ENCODE results near the gene SIN3B. TPM values are rescaled to one million over a fixed set of nuclear protein-coding genes. Genes with fewer than 3 reads are reported as not detected.

The SIN3B gene
- total and polyA plus RNA-seq, 2 of the 13 experiments (the other 11 are each of a cell fraction or from before 2014, with no cell fraction given), result 12.9 to 25.7 TPM

- TF ChIP-seq BCL3 (CRISPR knock-in tag; IDR thresholded peaks at IDR 0.05), result no peak
- no peak for TF ChIP-seq ZNF766 (CRISPR knock-in tag; IDR thresholded peaks at IDR 0.05; ENCODE audit: borderline replicate concordance)
- no peak for TF ChIP-seq HDAC1 (CRISPR knock-in tag; IDR thresholded peaks at IDR 0.05)
- no peak for TF ChIP-seq HINFP (CRISPR knock-in tag; IDR thresholded peaks at IDR 0.05; ENCODE audit: low read depth)
- TF ChIP-seq KMT2A (CRISPR knock-in tag; IDR thresholded peaks at IDR 0.05), result no peak
- no peak for TF ChIP-seq ZNF331 (CRISPR knock-in tag; IDR thresholded peaks at IDR 0.05)
- no peak for TF ChIP-seq CEBPG (CRISPR knock-in tag; IDR thresholded peaks at IDR 0.05)
- no peak for TF ChIP-seq ZBTB1 (CRISPR knock-in tag; IDR thresholded peaks at IDR 0.05; ENCODE audit: borderline replicate concordance)
- TF ChIP-seq RAD51 (IDR thresholded peaks at IDR 0.05; ENCODE audit: borderline replicate concordance), result no peak
Observed at GRCh38 chr19:16820056-16820455, 9.1 kb upstream of the SIN3B start (continued).

- Histone ChIP-seq H4K20me1 (ENCODE audit: insufficient read depth, low read length) (no peaks in the 10 kb centered on the region), H3K9me3 (ENCODE audit: low read length) (no peaks in the 10 kb centered on the region), H3K4me1 (ENCODE audit: insufficient read depth, low read length) (0 out of 2 replicates have a peak, but pooled peaks cover 15% of the 10 kb centered on the region), H3K36me3 (replicated peaks in 1 of 2; ENCODE audit: control insufficient read depth in 1 of 2, insufficient read depth in 2 of 2, low read length in 2 of 2) (no peaks in the 10 kb centered on the region), H3K9ac (ENCODE audit: insufficient read depth, low read depth, low read length) (no peak overlapping the region), H3K4me2 (ENCODE audit: low read depth, low read length) (no peak overlapping the region), H3K79me2 (ENCODE audit: insufficient read depth, low read length) (no peaks in the 10 kb centered on the region), H2AFZ (ENCODE audit: low read length) (no peak overlapping the region), H3K27ac (ENCODE audit: extremely low read length, insufficient read depth, low read length) (no peak overlapping the region), H3K27me3 (ENCODE audit: control insufficient read depth in 1 of 2, insufficient read depth in 2 of 2, low read length in 2 of 2) (no peaks in the 10 kb centered on the region; a peak in 1 of 5 replicates), H3K4me3 (replicated peaks in 1 of 3; ENCODE audit: insufficient read depth in 1 of 3, low read depth in 2 of 3, low read length in 3 of 3) (no peak overlapping the region)
- WGBS (ENCODE audit: low lambda C conversion rate), result 38% methylated on average over 7 of the region's 7 CpGs
- no TSS peak for BruUV-seq (replicated peaks)
- ChIA-PET POLR2A (interaction anchor here (0.7 kb wide), 1 partner anchor 356 kb away, joined by 3 read pairs; no protein-coding TSS in a partner anchor), CTCF (ENCODE audit: low intra/inter-chr PET ratio, low total read pairs) (no interaction called here)
- intact Hi-C loops (cut with micrococcal nuclease; ENCODE audit: unreplicated experiment), result no loop called here
- DNase-seq (ENCODE audit: low spot score) (no peak), ATAC-seq (no peak), FAIRE-seq (no peak)
- in situ Hi-C loops (cut with HindIII; ENCODE audit: extremely low pct_ligation_motif_present, low pct_unique_long_range_greater_than_20kb), result no loop called here
- TF ChIP-seq ZNF775 (CRISPR knock-in tag; IDR thresholded peaks at IDR 0.05; ENCODE audit: borderline replicate concordance), result no peak
- no peak for TF ChIP-seq NCOA1 (CRISPR knock-in tag; IDR thresholded peaks at IDR 0.05)
- TF ChIP-seq RFX1 (IDR thresholded peaks at IDR 0.05), result no peak
- TF ChIP-seq ZSCAN9 (CRISPR knock-in tag; IDR thresholded peaks at IDR 0.05; ENCODE audit: borderline replicate concordance), result no peak
- TF ChIP-seq RAD21 (CRISPR knock-in tag; IDR thresholded peaks at IDR 0.05), result no peak
- TF ChIP-seq ZNF644 (CRISPR knock-in tag; IDR thresholded peaks at IDR 0.05; ENCODE audit: low read depth), result no peak
- TF ChIP-seq TBX3 (IDR thresholded peaks at IDR 0.05; ENCODE audit: borderline replicate concordance), result no peak
- no peak for TF ChIP-seq TRIM22 (IDR thresholded peaks at IDR 0.05)
- TF ChIP-seq SALL2 (CRISPR knock-in tag; IDR thresholded peaks at IDR 0.05), result no peak
- no peak for TF ChIP-seq NFE2 (CRISPR knock-in tag; IDR thresholded peaks at IDR 0.05)
- no peak for TF ChIP-seq CBX1 (IDR thresholded peaks at IDR 0.05; ENCODE audit: low read depth)
- no peak for TF ChIP-seq JUNB (CRISPR knock-in tag; IDR thresholded peaks at IDR 0.05; ENCODE audit: borderline replicate concordance)
- no peak for TF ChIP-seq ZNF251 (CRISPR knock-in tag; IDR thresholded peaks at IDR 0.05)
- no peak for TF ChIP-seq ZBTB25 (CRISPR knock-in tag; IDR thresholded peaks at IDR 0.05)
Observed at GRCh38 chr19:16821081-16821480, 8.1 kb upstream of the SIN3B start.
